Endothelial cell of umbilical vein (primary cell): ENCODE results near the gene DHCR7. TPM values are rescaled to one million over a fixed set of nuclear protein-coding genes. Genes with fewer than 3 reads are reported as not detected.

Experiments used
- BruUV-seq: library from RNA; stranded (reverse); fragments of 400-500 nt; replicated peaks from 2 replicates; lab custom pipeline; 2021; lab: Mats Ljungman, UMichigan
- CTCF ChIA-PET: fragments of 300-600, 350-600 bp; sonication (Branson Sonifier 250); formaldehyde crosslinking; loops from one replicate; lab custom pipeline; 2021; ENCODE audit warnings: antibody characterized with exemption, inconsistent platforms; lab: Charles Lee
- POLR2A ChIA-PET: fragments of 300-600, 350-600 bp; sonication (Branson Sonifier 250); formaldehyde crosslinking; loops from one replicate; lab custom pipeline; 2021; ENCODE audit warnings: antibody characterized with exemption, inconsistent platforms; lab: Charles Lee
- DNase-seq: peaks from one replicate; pipeline ENCODE4 v3.0.0-alpha.2; 2011; ENCODE audit warnings: low read depth, low spot score
- FAIRE-seq: peaks from 2 replicates; lab custom pipeline; 2011; peaks lifted over from hg19 to GRCh38; lab: Jason Lieb, UNC
- H2AFZ ChIP-seq: 2 replicates; pipeline ENCODE4 v1.6.0; 2012; ENCODE audit warnings: low read depth, low read length, control low read depth, inconsistent platforms
- H3K27ac ChIP-seq: 2 replicates; pipeline ENCODE4 v1.5.1; 2011; ENCODE audit warnings: low read depth, mild to moderate bottlenecking, control low read depth, low read length, moderate library complexity; ENCODE audit not compliant: insufficient read depth
- H3K27me3 ChIP-seq, 2 experiments: 2 replicates each; pipeline versions ENCODE4 v1.6.0 to v1.6.1; 2011; ENCODE audit warnings: low read length in 2 of 2, mixed read lengths in 1 of 2; ENCODE audit not compliant: control insufficient read depth in 2 of 2, insufficient read depth in 2 of 2
- H3K36me3 ChIP-seq, 2 experiments: 2 replicates in 1 of 2; 3 replicates in 1 of 2; pipeline ENCODE4 v1.5.1; 2011; ENCODE audit warnings: low read length in 2 of 2, mild to moderate bottlenecking in 1 of 2, moderate library complexity in 1 of 2; ENCODE audit not compliant: control insufficient read depth in 2 of 2, insufficient read depth in 2 of 2; ENCODE audit errors: extremely low read depth in 1 of 2
- H3K4me1 ChIP-seq: 3 replicates; pipeline ENCODE4 v1.5.1; 2011; ENCODE audit warnings: mild to moderate bottlenecking, low read length; ENCODE audit not compliant: control insufficient read depth, insufficient read depth; ENCODE audit errors: extremely low read depth
- H3K4me2 ChIP-seq: 2 replicates; pipeline ENCODE4 v1.6.1; 2011; ENCODE audit warnings: low read length, control low read depth, mixed read lengths; ENCODE audit not compliant: insufficient read depth
- H3K4me3 ChIP-seq, 3 experiments: fragments of 200-600 bp in 1 of 3; sonication (generic), shearing (Covaris generic) in 1 of 3; replicated peaks in 1 of 3; 2 replicates each; pipeline ENCODE4 v1.5.1; 2011 to 2016; ENCODE audit warnings: control low read depth in 3 of 3, low read length in 3 of 3, mild to moderate bottlenecking in 2 of 3, inconsistent platforms in 1 of 3, low read depth in 1 of 3, moderate library complexity in 1 of 3; ENCODE audit not compliant: insufficient read depth in 1 of 3
- H3K79me2 ChIP-seq: 2 replicates; pipeline ENCODE4 v1.6.0; 2012; ENCODE audit warnings: low read length, inconsistent platforms; ENCODE audit not compliant: control insufficient read depth, insufficient read depth
- H3K9ac ChIP-seq: replicated peaks from 2 replicates; pipeline ENCODE3; 2011; ENCODE audit warnings: low read length, control low read depth; ENCODE audit not compliant: insufficient read depth; ENCODE audit errors: extremely low read depth
- H3K9me1 ChIP-seq: replicated peaks from 3 replicates; pipeline ENCODE4 v1.6.0; 2011; ENCODE audit warnings: mild to moderate bottlenecking, low read length; ENCODE audit not compliant: control insufficient read depth, insufficient read depth; ENCODE audit errors: extremely low read depth
- H3K9me3 ChIP-seq: replicated peaks from 2 replicates; pipeline ENCODE4 v1.5.1; 2012; ENCODE audit warnings: low read length, inconsistent platforms; ENCODE audit not compliant: control insufficient read depth, insufficient read depth
- H4K20me1 ChIP-seq: replicated peaks from 2 replicates; pipeline ENCODE3; 2011; ENCODE audit warnings: mild to moderate bottlenecking, low read length; ENCODE audit not compliant: control insufficient read depth, insufficient read depth; ENCODE audit errors: extremely low read depth
- CTCF ChIP-seq, 2 donors: IDR thresholded peaks; 1 replicate in 1 of 2; 2 replicates in 1 of 2; pipeline ENCODE4 v1.5.1; 2011; ENCODE audit warnings: low read length in 2 of 2, mild to moderate bottlenecking in 2 of 2, moderate library complexity in 2 of 2, control low read depth in 1 of 2, inconsistent platforms in 1 of 2, low read depth in 1 of 2; ENCODE audit not compliant: insufficient read depth in 1 of 2; ENCODE audit errors: extremely low read depth in 1 of 2
- EZH2 ChIP-seq: IDR thresholded peaks from 2 replicates; pipeline ENCODE4 v1.6.1; 2012; ENCODE audit warnings: borderline replicate concordance, low read depth, mild to moderate bottlenecking, moderate library complexity, low read length, inconsistent platforms; ENCODE audit not compliant: severe bottlenecking
- FOS ChIP-seq: IDR thresholded peaks from 2 replicates; pipeline ENCODE4 v1.6.1; 2011; ENCODE audit warnings: mild to moderate bottlenecking, low read length, moderate library complexity, borderline replicate concordance; ENCODE audit not compliant: insufficient read depth
- GATA2 ChIP-seq: IDR thresholded peaks from 2 replicates; pipeline ENCODE4 v1.7.0; 2011; ENCODE audit warnings: low read depth, mild to moderate bottlenecking, moderate library complexity, mixed read lengths, low read length; ENCODE audit not compliant: insufficient read length, insufficient read depth
- JUN ChIP-seq: IDR thresholded peaks from 2 replicates; pipeline ENCODE4 v1.6.1; 2011; ENCODE audit warnings: borderline replicate concordance, low read depth; ENCODE audit not compliant: insufficient read length, insufficient read depth
- MAX ChIP-seq: IDR thresholded peaks from 2 replicates; pipeline ENCODE4 v1.6.1; 2011; ENCODE audit not compliant: insufficient read depth, insufficient read length
- MYC ChIP-seq: IDR thresholded peaks from one replicate; pipeline ENCODE4 v1.6.1; 2011; ENCODE audit warnings: mild to moderate bottlenecking, low read depth, low read length
- POLR2A ChIP-seq: IDR thresholded peaks from 2 replicates; pipeline ENCODE4 v1.6.1; 2012; ENCODE audit warnings: low read depth, mild to moderate bottlenecking, control low read depth, low read length
- POLR2AphosphoS5 ChIP-seq: IDR thresholded peaks from 2 replicates; pipeline ENCODE4 v1.6.1; 2012; ENCODE audit warnings: low read depth, mild to moderate bottlenecking, control low read depth, low read length, moderate library complexity; ENCODE audit not compliant: insufficient read depth
- dilution Hi-C: fragments of 300-500 bp; cut with MboI; formaldehyde crosslinking; loops from one replicate; pipeline ENCODE4 v1.15.0; 2019; ENCODE audit warnings: low sequenced_read_pairs; ENCODE audit not compliant: extremely low pct_ligation_motif_present
- intact Hi-C: fragments of 100-400 bp; cut with micrococcal nuclease; formaldehyde crosslinking; loops from one replicate; pipeline ENCODE4 v1.10.0; 2022
- polyA plus RNA-seq, 4 experiments: library from polyadenylated mRNA; depleted of rRNA in 3 of 4; stranded (reverse) in 3 of 4; unstranded in 1 of 4; fragments of >200 nt; gene quantifications; 2 replicates each; pipeline versions ENCODE4 v1.2.1 to v1.2.3, GENCODE V29; 2011 to 2012; ENCODE audit warnings: missing spikeins in 1 of 4
- total RNA-seq: library from RNA; stranded (reverse); gene quantifications from 2 replicates; pipeline ENCODE4 v1.2.3, GENCODE V29; 2021

Gene DHCR7
- total and polyA plus RNA-seq, 2 donors (not counting 3 experiments of a cell fraction or from before 2014, with no cell fraction given) = 171 to 175 TPM

GRCh38 chr11:71450939-71451338 lies 2.7 kb upstream of the DHCR7 start:
- no peaks in the 10 kb centered on the region for H3K9me3 ChIP-seq
- no TSS peak for BruUV-seq
- no peak overlapping the region for H3K4me2 ChIP-seq
- intact Hi-C loops (loop anchor here (10.0 kb wide), 1 partner anchor 334 kb away; no protein-coding TSS in a partner anchor), dilution Hi-C loops (no loop called here)
- no peak for FAIRE-seq
- peaks cover 40% of the 10 kb centered on the region for H3K79me2 ChIP-seq
- CTCF ChIA-PET = interaction anchor here (2.8 kb wide), 1 partner anchor 112 kb away, joined by 14 read pairs; no protein-coding TSS in a partner anchor
- DNase-seq = no peak
- H3K9me1 ChIP-seq = no peaks in the 10 kb centered on the region
- TF ChIP-seq MAX (no peak), MYC (no peak), POLR2A (no peak), FOS (no peak), EZH2 (no peak)
- POLR2A ChIA-PET = no interaction called here
- peaks cover 6% of the 10 kb centered on the region in 2 experiments for H3K36me3 ChIP-seq
- H3K9ac ChIP-seq = no peak overlapping the region
- H3K4me1 ChIP-seq = peaks cover 39% of the 10 kb centered on the region
- H3K4me3 ChIP-seq = no peak overlapping the region
- H3K27me3 ChIP-seq = no peaks in the 10 kb centered on the region
- H2AFZ ChIP-seq = no peak overlapping the region
- no peaks in the 10 kb centered on the region for H4K20me1 ChIP-seq
- H3K27ac ChIP-seq = no peak overlapping the region

GRCh38 chr11:71450507-71450906 lies 2.3 kb upstream of the DHCR7 start:
- CTCF ChIA-PET = interaction anchor here (2.8 kb wide), 1 partner anchor 113 kb away, joined by 14 read pairs; no protein-coding TSS in a partner anchor
- dilution Hi-C loops (no loop called here), intact Hi-C loops (loop anchor here (10.0 kb wide), 1 partner anchor 334 kb away; no protein-coding TSS in a partner anchor)
- DNase-seq (no peak), FAIRE-seq (no peak)
- no peak overlapping the region for H2AFZ ChIP-seq
- no peak overlapping the region for H3K9ac ChIP-seq
- H3K79me2 ChIP-seq = peaks cover 43% of the 10 kb centered on the region
- TF ChIP-seq GATA2 = no peak
- no peak for TF ChIP-seq POLR2A
- no peak for TF ChIP-seq CTCF (IDR thresholded peaks at IDR 0.05; ENCODE audit: extremely low read depth in 1 of 2, insufficient read depth in 1 of 2, low read depth in 1 of 2, low read length in 2 of 2)
- no peak for TF ChIP-seq MAX
- no peak for TF ChIP-seq EZH2
- no peak for TF ChIP-seq MYC
- no peak for TF ChIP-seq FOS
- TF ChIP-seq POLR2AphosphoS5 = no peak
- TF ChIP-seq JUN = no peak
- H3K4me2 ChIP-seq = no peak overlapping the region
- H3K9me1 ChIP-seq = no peaks in the 10 kb centered on the region
- no peak overlapping the region for H3K4me3 ChIP-seq
- H3K4me1 ChIP-seq = peaks cover 39% of the 10 kb centered on the region
- no peaks in the 10 kb centered on the region for H3K27me3 ChIP-seq
- H3K36me3 ChIP-seq = peaks cover 4 to 7% of the 10 kb centered on the region in 2 experiments
- no peaks in the 10 kb centered on the region for H4K20me1 ChIP-seq
- BruUV-seq = no TSS peak
- no peaks in the 10 kb centered on the region for H3K9me3 ChIP-seq
- H3K27ac ChIP-seq = no peak overlapping the region
- POLR2A ChIA-PET = no interaction called here
